Measurements from ENCODE around the gene OGFR.
A peak's percentile ranks its signal among the peaks of the same experiment; 100 is the strongest.

OGFR gene

DNA sequence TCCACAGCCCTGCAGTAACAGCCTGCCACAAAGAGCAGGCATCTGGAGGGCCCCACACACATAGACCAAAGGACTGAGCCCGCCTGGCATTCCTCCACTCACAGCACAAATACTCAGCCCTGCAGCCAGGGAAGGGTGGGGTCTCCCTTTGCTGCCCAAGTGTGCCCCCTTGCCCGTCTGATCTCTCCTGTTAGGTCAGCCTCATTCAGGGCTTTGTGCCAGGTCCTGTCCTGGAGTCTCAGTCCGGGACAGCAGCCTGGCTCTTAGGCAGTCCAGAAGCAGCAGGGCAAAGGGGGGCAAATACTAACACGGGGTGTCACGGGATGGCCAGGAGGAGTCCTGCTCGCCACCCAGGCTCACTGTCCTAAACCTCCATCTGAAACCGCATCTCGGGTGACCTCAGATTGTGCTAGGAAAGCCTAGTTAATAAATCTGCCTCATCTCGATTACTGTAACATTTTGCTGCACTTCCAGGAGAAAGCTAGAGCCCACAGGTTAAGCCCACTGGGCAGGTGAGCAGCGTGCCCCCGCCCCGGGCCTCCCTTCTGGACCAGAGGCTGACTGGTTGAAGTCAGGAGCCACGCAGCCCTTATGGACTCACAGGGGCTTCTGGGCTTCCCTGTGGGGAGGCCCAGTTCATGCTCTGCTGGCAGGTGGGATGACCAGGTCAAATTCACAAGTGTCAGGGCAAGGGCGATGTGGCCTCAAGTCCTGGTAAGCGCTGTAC lies 3.2 kb upstream of the OGFR start:
- 94% methylated on average over 15 of the region's 15 CpGs for WGBS
- Histone ChIP-seq H3K27me3 (ENCODE audit: insufficient read depth, low read length) (peaks cover 6% of the 10 kb centered on the region; the same call in 1 of the 2 replicates), H3K27ac (ENCODE audit: low read depth, low read length) (no peak overlapping the region), H3K9ac (ENCODE audit: low read depth, low read length) (no peak overlapping the region), H3K4me3 (ENCODE audit: low read length) (no peak overlapping the region), H3K9me3 (ENCODE audit: insufficient read depth, low read depth, low read length) (no peaks in the 10 kb centered on the region), H3K36me3 (ENCODE audit: insufficient read depth, low read length) (peaks cover 34% of the 10 kb centered on the region), H3K4me1 (ENCODE audit: insufficient read depth, low read length) (no peaks in the 10 kb centered on the region)

DNA sequence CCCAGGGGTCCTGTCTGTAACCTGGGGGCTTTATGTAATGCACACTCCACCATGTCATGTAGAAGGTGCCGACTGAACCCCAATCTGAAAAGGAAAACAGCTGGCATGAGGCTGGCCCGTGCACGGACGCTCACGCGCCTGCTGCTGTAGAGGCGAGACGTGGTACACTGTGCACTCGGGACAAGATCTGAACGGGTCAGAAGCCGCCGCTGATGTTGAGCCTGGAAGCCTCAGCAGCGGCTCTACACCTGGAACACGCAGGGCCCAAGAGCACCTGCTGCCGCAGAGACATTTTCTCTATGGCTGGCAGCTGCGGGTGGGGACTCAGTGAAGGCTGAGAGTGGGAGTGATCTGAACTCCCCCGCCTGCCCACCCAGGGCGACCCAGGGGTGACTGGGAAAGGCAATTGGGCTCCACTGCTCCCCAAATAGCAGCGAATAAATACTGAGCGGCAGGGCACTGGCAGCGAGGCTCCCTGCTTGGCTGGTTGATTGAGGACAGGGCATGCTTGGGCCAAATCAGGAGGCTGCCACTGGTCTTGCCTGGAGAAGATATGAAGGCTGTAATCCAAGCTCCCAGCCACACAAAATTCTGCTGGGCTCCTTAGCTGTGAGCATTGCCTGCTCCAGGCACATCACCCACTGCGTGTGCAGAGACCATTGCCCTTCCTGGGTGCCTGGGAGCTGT lies 2.5 kb upstream of the OGFR start:
- Histone ChIP-seq H3K4me1 (ENCODE audit: insufficient read depth, low read length) (no peaks in the 10 kb centered on the region), H3K4me3 (ENCODE audit: low read length) (no peak overlapping the region), H3K36me3 (ENCODE audit: insufficient read depth, low read length) (peaks cover 34% of the 10 kb centered on the region), H3K27me3 (ENCODE audit: insufficient read depth, low read length) (peaks cover 6% of the 10 kb centered on the region; the same call in 1 of the 2 replicates), H3K9me3 (ENCODE audit: insufficient read depth, low read depth, low read length) (no peaks in the 10 kb centered on the region), H3K9ac (ENCODE audit: low read depth, low read length) (no peak overlapping the region), H3K27ac (ENCODE audit: low read depth, low read length) (no peak overlapping the region)
- 92% methylated on average over 22 of the region's 22 CpGs for WGBS

DNA sequence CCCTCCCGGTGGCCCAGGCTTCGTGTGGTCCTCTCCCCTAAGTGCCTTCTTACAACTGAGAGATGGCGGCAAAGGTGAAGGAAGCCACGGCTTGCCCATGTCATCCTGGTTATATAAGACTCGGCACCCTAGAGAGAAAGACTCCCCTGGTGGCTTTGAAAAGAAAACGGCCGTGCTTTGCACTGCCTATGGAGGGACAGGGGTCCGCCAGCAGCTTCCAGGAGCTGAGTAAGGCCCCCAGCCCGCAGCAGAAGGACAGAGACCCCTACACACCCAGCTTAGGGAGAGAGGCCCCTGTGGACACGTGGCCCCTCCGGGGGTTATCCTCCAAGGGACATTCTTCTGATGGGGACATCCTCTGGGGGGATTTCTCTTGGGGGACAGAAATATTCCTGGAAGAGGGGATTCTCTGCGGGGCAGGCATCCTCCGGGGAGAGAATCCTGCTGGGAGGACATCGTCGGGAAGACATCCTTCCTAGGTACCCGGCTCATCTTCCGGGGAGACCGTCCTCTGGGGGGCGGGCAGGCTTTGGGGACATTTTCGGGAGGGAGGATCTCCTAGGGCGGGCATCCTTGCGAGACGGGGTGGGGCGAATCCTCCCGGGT lies 511 bp upstream of the OGFR start:
- Histone ChIP-seq H3K36me3 (ENCODE audit: insufficient read depth, low read length) (peaks cover 23% of the 10 kb centered on the region), H3K4me1 (ENCODE audit: insufficient read depth, low read length) (no peaks in the 10 kb centered on the region), H3K27ac (ENCODE audit: low read depth, low read length) (no peak overlapping the region), H3K27me3 (ENCODE audit: insufficient read depth, low read length) (peaks cover 6% of the 10 kb centered on the region; the same call in 1 of the 2 replicates), H3K4me3 (ENCODE audit: low read length) (peak overlapping the region; percentile 46), H3K9ac (ENCODE audit: low read depth, low read length) (no peak overlapping the region), H3K9me3 (ENCODE audit: insufficient read depth, low read depth, low read length) (no peaks in the 10 kb centered on the region)
- 25% methylated on average over 22 of the region's 25 CpGs for WGBS

DNA sequence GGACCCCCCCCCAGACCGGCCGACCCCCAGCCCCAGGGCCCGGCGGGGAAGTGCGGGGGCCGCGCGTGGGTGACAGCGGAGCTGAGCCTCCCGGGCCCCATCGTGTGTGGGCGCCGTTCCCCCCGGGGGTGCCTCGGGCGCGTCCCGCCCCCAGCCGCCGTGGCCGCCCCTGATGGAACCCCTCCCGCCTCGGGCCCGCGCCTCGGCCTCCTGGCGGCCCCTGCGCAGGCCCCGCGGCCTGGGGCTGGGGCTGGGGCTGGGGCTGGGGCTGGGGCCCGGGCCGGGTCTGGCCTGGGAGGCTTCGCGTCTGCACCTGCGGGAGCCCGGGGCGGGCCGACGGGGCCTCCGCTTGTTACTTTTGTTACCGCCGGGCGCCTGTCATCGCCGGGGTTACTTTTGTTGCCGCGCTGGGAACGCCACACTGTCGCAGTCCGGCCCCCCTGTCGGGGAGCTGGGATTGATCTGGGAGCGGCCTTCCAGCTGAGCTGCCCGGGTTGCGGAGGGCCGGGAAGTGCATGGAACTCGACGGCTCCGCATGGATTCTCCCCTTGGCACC lies 598 bp downstream of the OGFR start:
- under 1% methylated on average over 58 of the region's 58 CpGs for WGBS
- Histone ChIP-seq H3K4me3 (ENCODE audit: low read length) (peak overlapping the region; percentile 92), H3K27me3 (ENCODE audit: insufficient read depth, low read length) (peaks cover 6% of the 10 kb centered on the region; the same call in 1 of the 2 replicates), H3K9ac (ENCODE audit: low read depth, low read length) (no peak overlapping the region), H3K27ac (ENCODE audit: low read depth, low read length) (no peak overlapping the region), H3K36me3 (ENCODE audit: insufficient read depth, low read length) (peaks cover 23% of the 10 kb centered on the region), H3K9me3 (ENCODE audit: insufficient read depth, low read depth, low read length) (no peaks in the 10 kb centered on the region), H3K4me1 (ENCODE audit: insufficient read depth, low read length) (no peaks in the 10 kb centered on the region)

DNA sequence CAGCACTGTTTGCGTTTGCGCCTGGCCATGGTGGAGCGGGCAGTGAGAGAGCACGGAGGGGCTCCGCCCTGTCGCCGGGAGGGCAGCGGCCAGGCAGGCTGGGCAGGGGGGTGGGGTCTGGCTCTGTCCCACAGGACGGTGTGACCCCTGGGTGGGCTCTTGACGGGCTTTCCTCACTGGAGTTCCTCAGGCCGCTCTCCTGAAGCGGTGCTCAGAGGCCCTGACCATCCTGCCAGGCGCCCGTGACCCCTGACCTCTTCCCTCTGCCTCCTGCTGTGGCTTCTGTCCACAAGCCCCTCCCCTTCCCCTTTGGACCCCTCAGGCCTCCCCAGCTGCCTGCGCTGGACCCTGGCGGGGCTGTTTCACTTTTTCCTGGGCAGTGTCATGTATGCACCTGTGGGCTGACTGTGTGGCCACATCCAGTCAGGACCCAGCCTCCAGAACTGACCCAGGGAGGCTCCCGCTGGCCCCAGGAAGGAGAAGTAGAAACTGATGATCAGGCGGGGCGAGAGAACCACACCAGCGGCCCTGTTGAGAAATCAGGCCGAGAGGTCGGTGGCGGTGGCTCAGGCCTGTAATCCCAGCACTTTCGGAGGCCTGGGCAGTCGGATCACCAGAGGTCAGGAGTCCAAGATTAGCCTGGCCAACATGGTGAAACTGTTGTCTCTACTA lies 1.2 kb downstream of the OGFR start:
- peaks cover 22% of the 10 kb centered on the region for H3K36me3 ChIP-seq (ENCODE audit: insufficient read depth, low read length)
- H3K9ac ChIP-seq (ENCODE audit: low read depth, low read length) = no peak overlapping the region
- no peak overlapping the region for H3K27ac ChIP-seq (ENCODE audit: low read depth, low read length)
- H3K27me3 ChIP-seq (ENCODE audit: insufficient read depth, low read length) = peaks cover 6% of the 10 kb centered on the region; the same call in 1 of the 2 replicates
- 31% methylated on average over 25 of the region's 25 CpGs for WGBS
- peak overlapping the region; percentile 92 for H3K4me3 ChIP-seq (ENCODE audit: low read length)
- H3K4me1 ChIP-seq (ENCODE audit: insufficient read depth, low read length) = no peaks in the 10 kb centered on the region
- H3K9me3 ChIP-seq (ENCODE audit: insufficient read depth, low read depth, low read length) = no peaks in the 10 kb centered on the region

DNA sequence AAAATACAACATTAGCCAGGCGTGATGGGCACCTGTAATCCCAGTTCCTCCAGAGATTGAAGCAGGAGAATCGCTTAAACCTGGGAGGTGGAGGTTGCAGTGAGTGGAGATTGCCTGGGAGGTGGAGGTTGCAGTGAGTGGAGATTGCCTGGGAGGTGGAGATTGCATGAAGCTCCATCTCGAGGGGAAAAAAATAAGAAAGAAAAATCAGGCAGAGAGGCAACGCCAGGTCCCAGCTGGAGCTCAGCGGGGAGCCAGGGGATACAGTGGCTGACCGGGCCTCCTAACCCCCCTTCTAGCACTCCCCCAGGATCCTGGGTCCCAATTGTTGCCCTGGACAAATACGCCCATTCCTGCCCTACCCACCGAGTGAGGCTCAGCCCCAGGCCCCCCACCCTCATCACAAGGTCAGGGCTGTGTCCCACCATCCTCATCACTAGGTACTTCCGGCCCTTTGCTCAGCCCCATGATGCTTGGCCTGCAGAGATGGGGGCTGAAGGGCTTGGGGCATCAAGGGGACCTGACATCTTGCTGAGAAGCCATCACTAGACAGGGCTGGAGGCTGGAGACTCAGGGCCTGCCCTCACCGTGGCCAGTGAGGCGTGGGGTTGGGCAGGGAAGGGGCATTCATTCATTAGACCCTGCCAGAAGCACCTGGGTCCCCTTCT lies 1.9 kb downstream of the OGFR start:
- H3K9me3 ChIP-seq (ENCODE audit: insufficient read depth, low read depth, low read length) = no peaks in the 10 kb centered on the region
- H3K27me3 ChIP-seq (ENCODE audit: insufficient read depth, low read length) = peaks cover 6% of the 10 kb centered on the region; the same call in 1 of the 2 replicates
- H3K9ac ChIP-seq (ENCODE audit: low read depth, low read length) = no peak overlapping the region
- peaks cover 22% of the 10 kb centered on the region for H3K36me3 ChIP-seq (ENCODE audit: insufficient read depth, low read length)
- H3K27ac ChIP-seq (ENCODE audit: low read depth, low read length) = no peak overlapping the region
- WGBS = 71% methylated on average over 11 of the region's 11 CpGs
- no peaks in the 10 kb centered on the region for H3K4me1 ChIP-seq (ENCODE audit: insufficient read depth, low read length)
- H3K4me3 ChIP-seq (ENCODE audit: low read length) = no peak overlapping the region

DNA sequence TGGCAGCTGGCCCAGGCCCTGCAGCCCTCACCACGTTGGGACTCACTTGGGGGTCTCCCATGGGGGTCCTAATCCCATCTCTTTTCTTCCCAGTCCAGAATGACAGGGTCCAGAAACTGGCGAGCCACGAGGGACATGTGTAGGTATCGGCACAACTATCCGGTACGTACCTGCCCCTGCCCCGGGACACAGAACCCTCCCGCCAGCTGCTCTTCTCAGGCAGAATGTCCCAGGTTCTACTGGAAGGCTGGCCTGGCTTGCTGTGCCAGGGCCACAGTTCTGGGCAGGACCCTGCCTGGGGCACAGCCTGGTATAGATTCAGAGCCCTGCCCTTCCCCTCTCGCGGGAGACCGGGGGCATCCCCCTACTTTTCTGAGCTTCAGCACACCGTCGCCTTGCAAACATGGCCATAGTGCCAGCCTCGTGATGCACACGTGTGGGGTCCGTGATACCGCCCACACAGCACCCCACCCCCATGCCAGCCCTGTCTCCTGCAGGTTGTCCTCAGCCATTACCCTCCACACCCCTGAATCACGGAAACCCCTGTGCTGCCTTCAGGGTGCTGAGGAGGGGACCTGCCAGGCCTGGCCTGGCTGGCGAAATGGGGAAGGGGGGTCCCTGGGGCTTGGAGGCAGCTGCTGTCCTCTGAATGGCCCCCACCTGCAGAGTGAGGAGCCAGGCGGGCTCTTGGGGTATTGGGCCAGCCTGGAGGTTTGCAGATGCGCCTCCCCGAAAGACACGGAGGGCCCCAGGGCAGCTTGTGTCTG lies 3.0 kb downstream of the OGFR start:
- no peak overlapping the region for H3K9ac ChIP-seq (ENCODE audit: low read depth, low read length)
- no peaks in the 10 kb centered on the region for H3K9me3 ChIP-seq (ENCODE audit: insufficient read depth, low read depth, low read length)
- H3K36me3 ChIP-seq (ENCODE audit: insufficient read depth, low read length) = peaks cover 29% of the 10 kb centered on the region
- H3K27me3 ChIP-seq (ENCODE audit: insufficient read depth, low read length) = peaks cover 6% of the 10 kb centered on the region; the same call in 1 of the 2 replicates
- H3K4me1 ChIP-seq (ENCODE audit: insufficient read depth, low read length) = no peaks in the 10 kb centered on the region
- WGBS = 93% methylated on average over 23 of the region's 23 CpGs
- no peak overlapping the region for H3K4me3 ChIP-seq (ENCODE audit: low read length)
- no peak overlapping the region for H3K27ac ChIP-seq (ENCODE audit: low read depth, low read length)

DNA sequence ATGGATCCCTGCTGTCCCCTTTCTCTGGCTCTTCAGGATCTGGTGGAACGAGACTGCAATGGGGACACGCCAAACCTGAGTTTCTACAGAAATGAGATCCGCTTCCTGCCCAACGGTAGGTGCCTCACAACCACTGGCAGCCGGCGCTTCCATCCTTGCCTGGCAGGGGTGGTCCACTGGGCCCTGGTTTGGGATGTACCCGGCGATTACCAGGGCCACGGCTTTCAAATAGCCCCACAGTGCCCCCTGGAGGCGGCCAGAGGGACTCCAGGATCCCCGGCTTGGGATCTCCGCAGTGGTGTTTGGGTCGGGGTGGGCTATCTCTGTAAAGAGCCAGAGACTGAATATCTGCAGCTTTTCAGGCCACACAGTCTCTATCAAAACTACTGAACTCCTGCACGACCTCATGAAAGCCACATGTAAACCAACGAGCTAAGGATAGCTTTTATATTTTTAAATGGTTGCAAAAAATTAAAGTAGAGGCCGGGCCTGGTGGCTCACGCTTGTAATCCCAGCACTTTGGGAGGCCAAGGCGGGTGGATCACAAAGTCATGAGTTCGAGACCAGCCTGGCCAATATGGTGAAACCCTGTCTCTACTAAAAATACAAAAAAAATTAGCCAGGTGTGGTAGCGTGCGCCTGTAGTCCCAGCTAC lies 3.7 kb downstream of the OGFR start:
- no peak overlapping the region for H3K27ac ChIP-seq (ENCODE audit: low read depth, low read length)
- no peak overlapping the region for H3K4me3 ChIP-seq (ENCODE audit: low read length)
- no peaks in the 10 kb centered on the region for H3K9me3 ChIP-seq (ENCODE audit: insufficient read depth, low read depth, low read length)
- WGBS = 44% methylated on average over 21 of the region's 21 CpGs
- H3K9ac ChIP-seq (ENCODE audit: low read depth, low read length) = no peak overlapping the region
- H3K27me3 ChIP-seq (ENCODE audit: insufficient read depth, low read length) = peaks cover 6% of the 10 kb centered on the region; the same call in 1 of the 2 replicates
- H3K4me1 ChIP-seq (ENCODE audit: insufficient read depth, low read length) = no peaks in the 10 kb centered on the region
- peaks cover 29% of the 10 kb centered on the region for H3K36me3 ChIP-seq (ENCODE audit: insufficient read depth, low read length)

DNA sequence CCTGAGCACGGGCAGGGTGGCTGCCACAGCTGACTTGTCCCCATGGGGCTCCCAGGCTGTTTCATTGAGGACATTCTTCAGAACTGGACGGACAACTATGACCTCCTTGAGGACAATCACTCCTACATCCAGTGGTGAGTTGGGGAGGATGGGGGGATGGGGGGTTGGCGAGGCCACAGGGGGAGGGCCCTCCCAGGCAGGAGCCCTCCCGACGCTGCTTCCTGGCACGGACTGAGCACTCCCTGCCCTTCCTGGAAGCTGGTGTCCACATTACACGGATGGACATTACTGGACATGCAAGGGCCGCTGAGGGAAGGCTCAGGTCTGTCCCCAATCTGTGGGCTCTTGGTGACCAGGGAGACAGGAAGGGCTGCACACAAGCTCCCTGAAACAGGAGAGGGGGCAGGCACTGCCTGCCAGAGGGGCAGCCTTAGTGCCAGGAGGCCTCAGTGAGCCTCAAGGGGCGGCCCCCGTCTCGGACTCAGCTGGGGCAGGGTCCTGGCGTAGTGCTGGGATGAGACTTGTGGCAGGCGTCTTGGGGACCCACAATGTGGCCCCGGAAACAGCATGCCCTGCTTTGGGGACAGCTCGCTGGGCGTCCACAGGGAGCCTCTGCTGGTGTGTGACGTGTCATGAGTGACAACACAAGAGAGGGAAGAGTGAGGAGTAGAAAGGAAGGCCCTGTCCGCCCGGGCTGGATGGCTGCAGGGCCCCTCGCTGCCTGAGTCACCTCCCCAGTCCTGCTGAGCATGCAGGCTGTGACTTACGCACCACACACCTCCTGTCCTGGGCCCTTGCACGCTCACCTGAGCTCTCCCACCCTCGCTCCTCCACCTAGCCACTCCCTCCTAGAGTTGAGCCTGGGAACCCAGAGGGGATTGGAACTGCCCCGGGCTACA lies 5.1 kb downstream of the OGFR start:
- peaks cover 29% of the 10 kb centered on the region for H3K36me3 ChIP-seq (ENCODE audit: insufficient read depth, low read length)
- 0 out of 2 replicates have a peak, but pooled peaks cover 1% of the 10 kb centered on the region for H3K4me1 ChIP-seq (ENCODE audit: insufficient read depth, low read length)
- no peak overlapping the region for H3K27ac ChIP-seq (ENCODE audit: low read depth, low read length)
- H3K4me3 ChIP-seq (ENCODE audit: low read length) = no peak overlapping the region
- no peak overlapping the region for H3K9ac ChIP-seq (ENCODE audit: low read depth, low read length)
- no peaks in the 10 kb centered on the region for H3K27me3 ChIP-seq (ENCODE audit: insufficient read depth, low read length)
- H3K9me3 ChIP-seq (ENCODE audit: insufficient read depth, low read depth, low read length) = no peaks in the 10 kb centered on the region
- WGBS = 96% methylated on average over 24 of the region's 24 CpGs

All from HUES64 (cell line).